ENCODE measurements around the gene TTLL11.

Gene TTLL11

GRCh38 chr9:122109035-122109813, 16.1 kb upstream of the TTLL11 start:
- in situ Hi-C loops (cut with HindIII; ENCODE audit: low pct_ligation_motif_present, low sequenced_read_pairs) = no loop called here
- H3K27ac ChIP-seq = no peak overlapping the region
- no peak overlapping the region for H3K4me3 ChIP-seq (ENCODE audit: low read depth, low read length)
- no peak for DNase-seq
- TF ChIP-seq CTCF (IDR thresholded peaks at IDR 0.05; ENCODE audit: low read depth, low read length, missing control alignments) = no peak
- H3K36me3 ChIP-seq (replicated peaks) = no peaks in the 10 kb centered on the region
- H3K27me3 ChIP-seq (replicated peaks) = no peaks in the 10 kb centered on the region

GRCh38 chr9:122107291-122107805, 14.2 kb upstream of the TTLL11 start:
- H3K4me3 ChIP-seq (ENCODE audit: low read depth, low read length) = no peak overlapping the region
- no peaks in the 10 kb centered on the region for H3K36me3 ChIP-seq (replicated peaks)
- no peak overlapping the region for H3K27ac ChIP-seq
- no peaks in the 10 kb centered on the region for H3K27me3 ChIP-seq (replicated peaks)
- DNase-seq = no peak
- in situ Hi-C loops (cut with HindIII; ENCODE audit: low pct_ligation_motif_present, low sequenced_read_pairs) = no loop called here
- TF ChIP-seq CTCF (IDR thresholded peaks at IDR 0.05; ENCODE audit: low read depth, low read length, missing control alignments) = no peak

GRCh38 chr9:122106576-122106975, 13.5 kb upstream of the TTLL11 start:
- in situ Hi-C loops (cut with HindIII; ENCODE audit: low pct_ligation_motif_present, low sequenced_read_pairs) = no loop called here
- no peaks in the 10 kb centered on the region for H3K36me3 ChIP-seq (replicated peaks)
- no peaks in the 10 kb centered on the region for H3K27me3 ChIP-seq (replicated peaks)
- DNase-seq = no peak
- TF ChIP-seq CTCF (IDR thresholded peaks at IDR 0.05; ENCODE audit: low read depth, low read length, missing control alignments) = no peak
- no peak overlapping the region for H3K4me3 ChIP-seq (ENCODE audit: low read depth, low read length)
- no peak overlapping the region for H3K27ac ChIP-seq

GRCh38 chr9:122103985-122104384, 10.9 kb upstream of the TTLL11 start:
- no peak for DNase-seq
- in situ Hi-C loops (cut with HindIII; ENCODE audit: low pct_ligation_motif_present, low sequenced_read_pairs) = no loop called here
- Histone ChIP-seq H3K27me3 (replicated peaks) (no peaks in the 10 kb centered on the region), H3K36me3 (replicated peaks) (no peaks in the 10 kb centered on the region), H3K27ac (no peak overlapping the region), H3K4me3 (ENCODE audit: low read depth, low read length) (no peak overlapping the region)
- TF ChIP-seq CTCF (IDR thresholded peaks at IDR 0.05; ENCODE audit: low read depth, low read length, missing control alignments) = no peak

GRCh38 chr9:122102156-122102555, 9.0 kb upstream of the TTLL11 start:
- no peak for TF ChIP-seq CTCF (IDR thresholded peaks at IDR 0.05; ENCODE audit: low read depth, low read length, missing control alignments)
- H3K27me3 ChIP-seq (replicated peaks) = no peaks in the 10 kb centered on the region
- DNase-seq = no peak
- no peak overlapping the region for H3K27ac ChIP-seq
- no peaks in the 10 kb centered on the region for H3K36me3 ChIP-seq (replicated peaks)
- in situ Hi-C loops (cut with HindIII; ENCODE audit: low pct_ligation_motif_present, low sequenced_read_pairs) = no loop called here
- H3K4me3 ChIP-seq (ENCODE audit: low read depth, low read length) = no peak overlapping the region

- Histone ChIP-seq H3K27me3 (replicated peaks) (no peaks in the 10 kb centered on the region), H3K27ac (no peak overlapping the region), H3K36me3 (replicated peaks) (no peaks in the 10 kb centered on the region), H3K4me3 (ENCODE audit: low read depth, low read length) (no peak overlapping the region)
- in situ Hi-C loops (cut with HindIII; ENCODE audit: low pct_ligation_motif_present, low sequenced_read_pairs) = no loop called here
- no peak for TF ChIP-seq CTCF (IDR thresholded peaks at IDR 0.05; ENCODE audit: low read depth, low read length, missing control alignments)
- DNase-seq = no peak
Measured at GRCh38 chr9:122100756-122101155, 7.6 kb upstream of the TTLL11 start.
